DLD1 (cell line): ENCODE data around the gene IKBKE.

Source experiments
- in situ Hi-C: cut with HindIII; loops from 2 replicates; pipeline ENCODE4 v1.10.0; 2017; ENCODE audit warnings: low sequenced_read_pairs

Gene IKBKE

GRCh38 chr1:206453111-206453510, 17.2 kb upstream of the IKBKE start:
- in situ Hi-C loops, result no loop called here

- in situ Hi-C loops, result no loop called here
Observed at GRCh38 chr1:206455289-206455665, 15.0 kb upstream of the IKBKE start.

DNA sequence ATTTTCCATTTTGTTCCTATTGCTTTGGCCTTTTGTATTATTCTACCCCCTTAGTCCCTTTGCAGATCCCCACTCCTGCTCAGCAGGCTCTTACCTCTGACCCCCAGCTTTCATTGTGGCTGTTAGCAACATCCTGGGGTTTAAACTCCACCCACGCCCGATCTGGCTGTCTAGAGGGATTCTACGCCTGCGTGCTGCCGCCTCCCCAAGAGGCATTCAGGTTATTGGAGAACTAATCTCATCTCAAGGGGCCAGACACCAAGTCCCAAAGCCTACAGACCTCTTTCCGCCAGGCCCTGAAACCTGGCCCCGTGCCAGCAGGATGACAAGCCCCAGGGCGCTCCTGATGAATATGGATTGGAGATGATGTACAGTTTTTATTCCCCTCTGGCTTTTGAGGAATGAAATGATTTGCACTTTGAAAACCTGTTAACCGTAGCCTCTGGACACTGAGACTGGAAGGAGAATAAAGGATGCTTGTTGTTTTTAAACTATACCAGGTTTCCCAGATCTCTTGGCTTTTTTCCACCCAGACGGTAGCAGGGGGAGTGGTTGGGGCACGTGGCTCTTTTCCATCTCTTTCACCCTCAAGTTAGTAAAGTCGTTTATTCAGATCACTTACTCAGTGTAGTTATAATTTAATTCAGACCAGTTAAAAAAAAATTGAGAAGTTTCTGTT, 14.5 kb upstream of the IKBKE start:
- in situ Hi-C loops, result no loop called here

DNA sequence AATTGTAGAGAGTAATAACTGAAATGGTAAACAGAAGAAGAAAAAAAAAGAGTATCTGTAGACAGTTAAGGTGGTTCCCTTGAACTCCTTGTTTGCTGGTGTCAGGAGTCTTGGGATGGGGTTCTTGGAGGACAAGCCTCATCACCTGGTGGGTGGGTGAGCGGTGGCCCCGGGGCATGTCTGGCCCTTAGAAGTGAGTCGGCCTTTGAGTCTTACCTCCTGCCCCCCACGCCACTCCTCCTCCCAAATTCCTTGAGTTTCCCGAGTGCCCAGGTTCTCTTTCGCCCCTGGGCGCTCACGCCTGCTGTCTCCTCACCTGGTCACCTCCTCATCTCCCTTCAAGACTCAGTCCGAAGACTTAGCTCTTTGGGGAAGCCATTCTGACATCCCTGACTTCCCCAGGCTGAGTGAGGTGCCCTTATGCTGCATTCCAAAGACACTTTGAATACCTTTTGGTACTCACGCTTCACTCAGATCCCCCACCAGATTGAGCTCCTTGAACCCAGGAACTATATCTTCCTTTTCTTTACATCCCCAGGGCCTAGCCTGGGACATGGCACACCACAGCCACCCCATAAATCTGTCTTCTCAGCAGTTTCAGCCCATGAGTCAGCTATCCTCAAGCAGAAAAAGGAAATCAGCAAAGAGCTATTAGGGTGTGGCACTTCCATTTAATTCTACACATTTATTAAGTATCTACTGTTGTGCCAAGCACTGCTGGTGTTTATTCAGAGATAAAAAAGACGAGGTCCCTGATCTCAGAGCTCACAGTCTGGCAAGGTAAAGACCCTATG, 13.5 kb upstream of the IKBKE start:
- in situ Hi-C loops, result no loop called here

DNA sequence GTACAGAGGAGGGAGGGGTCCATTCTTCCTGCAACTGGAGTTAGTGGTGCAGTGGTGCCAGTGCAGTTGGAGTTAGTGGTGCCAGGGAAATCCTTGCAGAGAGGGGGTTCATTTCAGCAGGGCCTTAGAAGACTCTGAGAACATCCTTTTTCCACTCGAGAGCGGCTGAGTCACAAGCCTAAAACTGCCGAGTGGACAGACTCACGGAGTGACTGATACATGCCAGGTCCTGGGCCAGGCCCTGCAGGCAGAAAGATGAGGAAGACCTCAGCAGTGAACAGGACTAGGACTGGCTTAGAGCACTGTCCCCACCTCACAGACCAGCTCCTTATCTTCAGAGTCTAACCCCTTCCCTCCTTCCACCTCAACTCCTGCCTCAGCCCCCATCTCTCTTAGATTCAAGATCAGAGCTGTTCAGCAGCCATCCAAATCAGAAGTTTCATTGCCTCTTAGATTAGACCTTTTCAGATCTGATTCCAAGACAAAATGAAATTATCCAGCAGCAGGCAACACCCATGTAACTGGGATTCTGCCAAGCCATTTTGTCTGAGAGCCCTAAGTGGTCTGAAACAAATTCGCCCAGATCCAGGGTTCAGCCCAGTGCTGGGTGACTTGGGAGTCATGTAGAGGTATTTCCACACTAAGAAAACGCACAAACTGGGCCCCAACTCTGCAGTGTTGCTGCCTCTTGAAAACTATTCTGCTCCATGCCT, 12.7 kb upstream of the IKBKE start:
- in situ Hi-C loops, result no loop called here

- in situ Hi-C loops, result no loop called here
Observed at GRCh38 chr1:206459703-206460102, 10.6 kb upstream of the IKBKE start.

- in situ Hi-C loops, result no loop called here
Observed at GRCh38 chr1:206460836-206461426, 9.3 kb upstream of the IKBKE start.

- in situ Hi-C loops, result no loop called here
Observed at GRCh38 chr1:206461602-206462455, 8.4 kb upstream of the IKBKE start.

GRCh38 chr1:206463137-206463536, 7.1 kb upstream of the IKBKE start:
- in situ Hi-C loops, result no loop called here

DNA sequence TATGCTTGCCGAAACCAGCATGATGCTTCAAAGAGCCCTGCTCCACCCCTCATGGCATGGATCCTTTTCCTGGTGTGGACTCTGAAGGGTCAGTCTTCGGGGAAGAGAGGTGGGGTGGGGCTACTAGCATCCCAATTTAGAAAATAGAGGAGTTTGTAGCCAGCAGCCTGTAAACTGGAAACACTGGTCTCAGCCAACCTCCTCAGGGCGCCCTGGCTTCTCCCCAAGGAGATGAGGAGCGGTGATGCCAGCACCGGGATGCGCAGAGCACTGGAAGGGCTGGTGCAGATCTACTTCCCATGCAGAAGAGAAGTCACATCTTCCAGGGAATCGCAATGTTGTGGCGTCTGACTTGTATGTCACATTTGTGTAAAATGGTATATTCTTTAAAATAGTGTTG, 6.4 kb upstream of the IKBKE start:
- in situ Hi-C loops, result no loop called here

DNA sequence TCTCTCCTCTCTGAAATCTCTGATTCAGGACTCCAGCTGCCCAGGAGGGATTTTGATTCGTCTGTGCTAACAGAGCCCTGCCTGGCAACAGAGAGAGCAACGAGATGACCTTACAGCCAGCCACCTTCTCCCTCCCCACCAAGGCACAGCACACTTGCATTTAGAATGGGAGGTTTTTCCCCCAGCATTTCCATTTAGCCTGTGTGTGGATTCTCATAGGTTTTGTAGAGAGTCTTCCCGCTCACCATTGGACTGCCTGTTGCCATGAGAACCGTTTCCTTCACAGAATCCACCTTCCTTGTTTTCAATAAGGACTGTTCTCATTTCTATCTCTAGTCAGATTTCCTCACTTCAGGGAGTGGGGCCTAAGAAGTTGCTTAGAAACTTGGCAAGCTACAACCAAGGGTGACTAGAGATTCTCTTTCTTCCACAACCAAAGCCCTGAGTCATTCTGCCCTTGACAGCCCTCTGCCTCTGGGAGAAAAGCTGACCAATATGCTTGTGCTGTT, 5.8 kb upstream of the IKBKE start:
- in situ Hi-C loops, result no loop called here

DNA sequence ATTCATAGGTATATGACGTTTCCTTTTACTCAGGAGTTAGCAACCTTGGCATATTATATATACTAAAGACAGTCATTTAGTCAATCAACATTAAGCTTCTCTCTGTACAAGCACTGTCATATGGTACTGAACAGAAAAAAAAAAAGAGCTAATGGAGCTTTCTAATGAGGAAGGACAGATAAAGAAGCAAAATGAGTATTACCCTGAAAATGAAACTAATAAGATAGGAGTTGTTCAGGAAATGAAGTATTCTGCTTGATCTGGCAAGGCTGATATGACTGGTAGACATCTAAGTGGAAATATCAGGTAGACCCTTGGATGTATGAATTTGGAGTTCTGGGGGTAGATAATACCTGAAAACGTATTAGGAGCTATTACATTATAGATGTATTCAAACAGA, 4.3 kb upstream of the IKBKE start:
- in situ Hi-C loops, result no loop called here

DNA sequence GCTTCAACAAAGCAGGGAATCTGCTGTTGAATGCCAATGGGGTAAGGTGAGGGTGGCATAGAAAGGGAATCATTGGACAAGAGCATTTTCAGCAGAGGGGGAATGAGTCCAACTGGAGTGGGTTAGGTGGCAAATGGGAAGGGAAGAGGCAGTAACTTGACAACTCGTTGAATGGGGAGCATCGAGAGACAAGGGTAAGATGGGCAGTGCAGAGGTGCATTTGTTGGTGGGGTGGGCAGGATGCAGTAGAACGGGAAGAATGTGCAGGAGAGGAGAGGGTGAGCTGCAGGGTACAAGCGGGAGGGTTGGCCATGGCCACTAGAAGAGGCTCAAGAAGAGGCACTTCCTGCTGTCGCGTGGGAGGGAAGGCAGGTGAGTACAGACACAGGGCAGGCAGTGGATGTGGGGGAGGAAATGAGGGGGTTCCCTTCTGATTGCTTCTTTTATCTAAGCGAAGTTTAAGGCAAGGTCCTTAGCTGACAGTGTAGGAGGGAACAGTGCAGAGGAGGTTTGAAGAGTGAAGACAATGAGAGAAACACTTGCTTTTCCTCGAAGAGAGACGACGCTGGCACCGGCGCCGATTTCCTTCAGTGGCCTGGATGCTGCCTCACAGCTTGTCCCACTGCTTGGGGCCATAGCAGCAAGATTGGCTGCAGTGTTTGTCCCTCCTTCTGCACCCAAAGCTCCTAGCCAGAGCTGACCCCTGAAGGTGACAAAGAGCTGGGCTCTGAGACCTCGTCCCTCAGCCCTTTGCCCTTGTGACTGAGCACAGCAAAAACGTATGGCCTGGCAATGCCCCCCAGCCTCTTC, 3.2 kb upstream of the IKBKE start:
- in situ Hi-C loops, result no loop called here

DNA sequence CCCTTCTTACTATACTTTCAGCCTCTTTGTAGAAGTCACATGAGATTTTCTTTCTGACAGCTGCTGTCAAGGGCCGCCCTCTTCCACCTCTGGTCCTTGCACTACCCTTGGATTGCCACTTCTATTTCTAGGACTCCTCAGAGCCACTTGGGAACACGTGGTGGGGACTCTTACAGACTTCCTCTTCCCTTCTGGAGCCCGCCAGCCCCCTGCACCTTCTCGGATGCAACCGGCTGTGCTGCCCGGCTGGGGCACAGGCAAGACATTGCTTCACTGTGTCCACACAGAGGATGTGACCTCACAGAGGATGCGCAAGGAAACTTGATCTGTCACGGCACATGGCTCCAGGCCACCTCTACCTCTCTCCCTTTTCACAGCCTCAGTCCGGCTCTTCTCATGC, 2.4 kb upstream of the IKBKE start:
- in situ Hi-C loops, result no loop called here

DNA sequence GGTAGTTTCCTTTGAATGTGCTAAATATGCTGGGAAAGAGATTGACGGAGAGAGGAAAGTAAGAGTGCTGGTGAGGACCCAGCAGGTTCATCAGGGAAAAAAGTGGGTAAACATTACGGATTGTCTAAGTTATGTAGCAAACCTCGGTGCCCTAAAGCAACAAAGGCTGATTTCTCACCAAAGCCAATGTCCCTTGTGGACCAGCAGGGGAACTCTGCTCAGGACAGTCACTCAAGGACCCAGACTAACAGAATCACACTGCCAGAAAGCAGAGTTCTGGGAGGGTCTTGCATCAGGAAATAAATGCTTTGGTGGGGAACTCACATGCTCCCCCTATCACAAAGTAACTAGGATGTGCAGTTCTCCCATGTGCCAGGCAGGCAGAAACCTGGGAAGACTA, 1.7 kb upstream of the IKBKE start:
- in situ Hi-C loops, result no loop called here

GRCh38 chr1:206469411-206469932, 804 bp upstream of the IKBKE start:
- in situ Hi-C loops, result no loop called here

- in situ Hi-C loops, result no loop called here
Observed at GRCh38 chr1:206470692-206471414, 577 bp downstream of the IKBKE start.

DNA sequence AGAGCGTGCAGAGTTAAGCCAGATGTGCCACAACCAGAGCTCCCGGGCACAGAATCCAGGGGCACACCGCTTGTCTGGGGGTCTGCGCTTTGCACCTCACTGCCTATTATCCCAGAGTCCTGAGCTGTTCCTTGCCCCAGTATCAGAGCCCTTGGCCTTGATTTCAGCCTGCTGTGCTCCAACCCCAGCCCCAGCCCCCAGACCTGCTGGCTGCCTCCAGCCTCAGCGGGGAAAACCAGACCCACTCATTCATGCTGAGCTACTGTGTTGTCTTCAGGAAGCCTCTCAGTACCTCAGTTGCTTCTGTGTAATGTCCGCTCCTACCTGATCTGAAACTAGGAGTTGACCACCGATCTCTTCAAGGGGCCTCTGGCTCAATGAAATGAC, 1.1 kb downstream of the IKBKE start:
- in situ Hi-C loops, result no loop called here

DNA sequence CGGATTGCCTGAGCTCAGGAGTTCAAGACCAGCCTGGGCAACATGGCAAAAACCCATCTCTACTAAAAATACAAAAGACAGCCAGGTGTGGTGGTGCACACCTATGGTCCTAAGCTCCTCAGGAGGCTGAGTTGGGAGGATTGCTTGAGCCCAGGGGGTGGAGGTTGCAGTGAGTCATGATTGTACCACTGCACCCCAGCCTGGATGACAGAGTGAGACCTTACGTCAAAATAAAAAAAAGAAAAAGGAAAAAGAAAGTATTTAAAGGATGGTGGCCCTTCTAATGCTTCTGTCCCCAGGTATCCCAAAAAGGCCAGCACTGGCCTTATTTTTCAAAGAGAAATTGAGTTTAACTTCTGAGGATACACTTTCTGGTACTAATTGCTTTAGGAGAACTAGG, 1.7 kb downstream of the IKBKE start:
- in situ Hi-C loops, result no loop called here
